ENCODE results near the gene SLC30A2. TPM values are rescaled to one million over a fixed set of nuclear protein-coding genes. Genes with fewer than 3 reads are reported as not detected.

The SLC30A2 gene
- total and polyA plus RNA-seq, 10 of the 15 experiments (the other 5 are each of a cell fraction or from before 2014, with no cell fraction given): 0.13 TPM; not detected in 9

DNA sequence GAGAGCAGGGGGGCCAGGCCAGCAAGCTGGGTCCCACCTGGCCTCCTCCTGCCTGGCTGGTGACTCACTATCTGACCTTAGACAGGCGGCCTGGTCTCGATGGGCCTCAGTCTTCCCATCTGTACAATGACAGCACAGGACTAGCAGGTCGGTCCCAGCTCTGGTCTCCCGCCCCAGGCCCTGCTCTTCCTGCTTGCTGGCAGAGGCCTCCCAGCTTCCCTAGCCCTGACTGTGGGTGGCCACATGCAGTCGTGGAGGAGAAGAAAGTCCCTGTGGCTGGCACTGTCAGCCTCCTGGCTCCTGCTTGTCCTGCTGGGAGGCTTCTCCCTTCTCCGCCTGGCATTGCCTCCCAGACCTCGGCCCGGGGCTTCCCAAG lies 23.5 kb downstream of the SLC30A2 start:
- WGBS (ENCODE audit: insufficient coverage, insufficient replicate concordance, low lambda C conversion rate, missing lambda C conversion rate): 48% methylated on average over 8 of the region's 8 CpGs
- intact Hi-C loops (cut with micrococcal nuclease; ENCODE audit: unreplicated experiment): no loop called here

More for the DNA sequence above, 23.5 kb downstream of the SLC30A2 start:
- H3K27me3 ChIP-seq (replicated peaks in 1 of 2; ENCODE audit: control insufficient read depth in 2 of 2, insufficient read depth in 2 of 2, low read length in 1 of 2): no peaks in the 10 kb centered on the region; a peak in 3 of 4 replicates
- H4K20me1 ChIP-seq (ENCODE audit: control insufficient read depth, insufficient read depth): no peaks in the 10 kb centered on the region
- H3K9me3 ChIP-seq (replicated peaks; ENCODE audit: control insufficient read depth, insufficient read depth, low read length): no peaks in the 10 kb centered on the region
- FAIRE-seq (no peak), DNase-seq (ENCODE audit: low read depth, low spot score) (no peak), ATAC-seq (no peak)
- SMC1A ChIA-PET (ENCODE audit: uncharacterized antibody, unreplicated experiment): no interaction called here
- H3K4me1 ChIP-seq (ENCODE audit: control insufficient read depth, insufficient read depth, low read length): peaks cover 4% of the 10 kb centered on the region; the same call in 1 of the 2 replicates
- POLR2A ChIA-PET: no interaction called here
- no TSS peak for BruUV-seq (replicated peaks)
- RAD21 ChIA-PET (ENCODE audit: unreplicated experiment): no interaction called here
- H3K79me2 ChIP-seq (ENCODE audit: control insufficient read depth, insufficient read depth, low read length): no peaks in the 10 kb centered on the region
- CTCF ChIA-PET: interaction anchor here (1.1 kb wide), 1 partner anchor 13 kb away, joined by 4 read pairs; no protein-coding TSS in a partner anchor
- no peak for TF ChIP-seq RAD21 (IDR thresholded peaks at IDR 0.05; ENCODE audit: insufficient read depth, low read depth, low read length)
- no peak for TF ChIP-seq BMI1 (IDR thresholded peaks at IDR 0.05; ENCODE audit: borderline replicate concordance)
- TF ChIP-seq NFYB (IDR thresholded peaks at IDR 0.05; ENCODE audit: insufficient read depth, low read depth, low read length): no peak
- no peak for TF ChIP-seq RAD51 (IDR thresholded peaks at IDR 0.05)
- no peak for TF ChIP-seq HDAC2 (IDR thresholded peaks at IDR 0.05)
- TF ChIP-seq ZZZ3 (IDR thresholded peaks at IDR 0.05; ENCODE audit: control insufficient read depth, insufficient read length, low read depth): no peak
- no peak for TF ChIP-seq ZNF622 (IDR thresholded peaks at IDR 0.05)
- TF ChIP-seq MTA3 (IDR thresholded peaks at IDR 0.05; ENCODE audit: borderline replicate concordance, low read length): no peak
- TF ChIP-seq, protein P1, sequence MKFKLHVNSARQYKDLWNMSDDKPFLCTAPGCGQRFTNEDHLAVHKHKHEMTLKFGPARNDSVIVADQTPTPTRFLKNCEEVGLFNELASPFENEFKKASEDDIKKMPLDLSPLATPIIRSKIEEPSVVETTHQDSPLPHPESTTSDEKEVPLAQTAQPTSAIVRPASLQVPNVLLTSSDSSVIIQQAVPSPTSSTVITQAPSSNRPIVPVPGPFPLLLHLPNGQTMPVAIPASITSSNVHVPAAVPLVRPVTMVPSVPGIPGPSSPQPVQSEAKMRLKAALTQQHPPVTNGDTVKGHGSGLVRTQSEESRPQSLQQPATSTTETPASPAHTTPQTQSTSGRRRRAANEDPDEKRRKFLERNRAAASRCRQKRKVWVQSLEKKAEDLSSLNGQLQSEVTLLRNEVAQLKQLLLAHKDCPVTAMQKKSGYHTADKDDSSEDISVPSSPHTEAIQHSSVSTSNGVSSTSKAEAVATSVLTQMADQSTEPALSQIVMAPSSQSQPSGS (IDR thresholded peaks at IDR 0.05; ENCODE audit: low read length): no peak
- no peak for TF ChIP-seq NR2C2 (IDR thresholded peaks at IDR 0.05; ENCODE audit: borderline replicate concordance, control insufficient read depth, insufficient read length, low read depth)
- H3K36me3 ChIP-seq (ENCODE audit: control insufficient read depth in 2 of 2, insufficient read depth in 2 of 2, low read length in 1 of 2): no peaks in the 10 kb centered on the region
- no peak overlapping the region for H3K4me2 ChIP-seq (ENCODE audit: control insufficient read depth, insufficient read depth)
- no peak overlapping the region for H3K27ac ChIP-seq (ENCODE audit: control insufficient read depth, insufficient read depth)
- in situ Hi-C loops (cut with MboI): no loop called here
- H3K4me3 ChIP-seq: no peak overlapping the region
- no peak overlapping the region for H3K9ac ChIP-seq (ENCODE audit: control insufficient read depth, insufficient read depth, low read length)
- no peak overlapping the region for H2AFZ ChIP-seq (ENCODE audit: control insufficient read depth, low read depth, low read length)
